ENCODE measurements around the gene USP35. TPM values are rescaled to one million over a fixed set of nuclear protein-coding genes. Genes with fewer than 3 reads are reported as not detected.

USP35 gene
- total RNA-seq, 1 donor, result 10.2 TPM

DNA sequence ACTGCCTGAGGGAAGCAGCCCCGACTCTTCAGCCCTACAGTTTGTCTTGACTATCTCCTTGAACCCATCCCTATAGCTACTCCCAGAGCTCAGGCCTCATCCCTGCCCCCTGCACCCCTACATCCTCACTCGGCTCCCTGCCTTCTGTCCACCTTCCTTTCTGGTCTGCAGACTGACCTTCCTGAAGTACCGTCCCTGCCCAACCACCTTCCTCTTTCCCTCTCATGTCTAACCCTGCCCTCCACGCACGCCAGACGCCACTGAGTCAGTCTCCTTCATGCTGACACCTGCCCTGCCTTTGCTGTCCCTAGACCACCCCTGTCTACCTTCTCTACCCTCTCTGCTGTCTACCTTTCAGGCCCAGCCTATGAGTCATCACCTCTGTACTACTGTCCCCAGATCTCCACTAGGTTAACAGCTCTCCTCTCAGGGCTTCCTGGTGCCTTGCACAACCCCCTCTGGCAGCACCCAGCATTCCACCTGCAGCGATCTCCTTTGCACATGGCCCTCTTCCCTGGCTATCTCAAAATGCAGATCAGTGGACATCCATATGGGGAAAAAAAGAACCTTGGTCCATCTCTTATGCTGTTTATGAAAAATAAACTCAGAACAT is 9.2 kb upstream of the USP35 start:
- no peak overlapping the region for H3K4me3 ChIP-seq (ENCODE audit: low read depth, low read length)
- DNase-seq (ENCODE audit: low read depth), result no peak
- TF ChIP-seq, protein P1, sequence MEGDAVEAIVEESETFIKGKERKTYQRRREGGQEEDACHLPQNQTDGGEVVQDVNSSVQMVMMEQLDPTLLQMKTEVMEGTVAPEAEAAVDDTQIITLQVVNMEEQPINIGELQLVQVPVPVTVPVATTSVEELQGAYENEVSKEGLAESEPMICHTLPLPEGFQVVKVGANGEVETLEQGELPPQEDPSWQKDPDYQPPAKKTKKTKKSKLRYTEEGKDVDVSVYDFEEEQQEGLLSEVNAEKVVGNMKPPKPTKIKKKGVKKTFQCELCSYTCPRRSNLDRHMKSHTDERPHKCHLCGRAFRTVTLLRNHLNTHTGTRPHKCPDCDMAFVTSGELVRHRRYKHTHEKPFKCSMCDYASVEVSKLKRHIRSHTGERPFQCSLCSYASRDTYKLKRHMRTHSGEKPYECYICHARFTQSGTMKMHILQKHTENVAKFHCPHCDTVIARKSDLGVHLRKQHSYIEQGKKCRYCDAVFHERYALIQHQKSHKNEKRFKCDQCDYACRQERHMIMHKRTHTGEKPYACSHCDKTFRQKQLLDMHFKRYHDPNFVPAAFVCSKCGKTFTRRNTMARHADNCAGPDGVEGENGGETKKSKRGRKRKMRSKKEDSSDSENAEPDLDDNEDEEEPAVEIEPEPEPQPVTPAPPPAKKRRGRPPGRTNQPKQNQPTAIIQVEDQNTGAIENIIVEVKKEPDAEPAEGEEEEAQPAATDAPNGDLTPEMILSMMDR (IDR thresholded peaks at IDR 0.05; ENCODE audit: insufficient read depth, low read length), result no peak

DNA sequence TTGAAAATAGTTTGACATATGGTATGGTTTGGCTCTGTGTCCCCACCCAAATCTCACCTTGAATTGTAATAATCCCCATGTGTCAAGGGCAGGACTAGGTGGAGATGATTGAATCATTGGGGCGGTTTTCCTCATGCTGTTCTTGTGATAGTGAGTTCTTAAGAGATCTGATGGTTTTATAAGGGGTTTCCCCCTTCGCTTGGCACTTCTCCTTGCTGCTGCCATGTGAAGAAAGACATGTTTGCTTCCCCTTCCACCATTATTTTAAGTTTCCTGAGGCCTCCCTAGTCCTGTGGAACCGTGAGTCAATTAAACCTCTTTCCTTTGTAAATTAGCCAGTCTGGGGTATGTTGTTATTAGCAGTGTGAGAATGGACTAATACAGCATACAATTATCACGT is 8.0 kb upstream of the USP35 start:
- TF ChIP-seq, protein P1 (IDR thresholded peaks at IDR 0.05; ENCODE audit: insufficient read depth, low read length), result no peak
- no peak for DNase-seq (ENCODE audit: low read depth)
- no peak overlapping the region for H3K4me3 ChIP-seq (ENCODE audit: low read depth, low read length)

DNA sequence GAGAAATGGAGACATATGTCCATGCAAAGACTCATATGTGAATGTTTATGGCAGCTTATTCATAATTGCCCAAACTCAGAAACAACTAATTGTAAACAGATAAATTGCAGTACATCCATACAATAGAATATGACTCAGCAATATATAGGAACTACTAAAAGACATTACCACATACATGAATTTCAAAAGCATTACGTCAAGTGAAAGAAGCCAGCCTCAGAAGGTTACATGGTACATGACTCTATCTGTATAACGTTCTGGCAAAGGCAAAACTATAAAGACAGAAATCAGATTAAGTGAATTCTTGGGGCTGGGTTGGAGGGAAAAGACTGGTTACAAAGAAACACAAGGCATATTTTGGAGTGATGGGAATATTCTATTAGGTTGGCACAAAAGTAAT is 7.5 kb upstream of the USP35 start:
- H3K4me3 ChIP-seq (ENCODE audit: low read depth, low read length), result no peak overlapping the region
- DNase-seq (ENCODE audit: low read depth), result no peak
- TF ChIP-seq, protein P1 (IDR thresholded peaks at IDR 0.05; ENCODE audit: insufficient read depth, low read length), result no peak

DNA sequence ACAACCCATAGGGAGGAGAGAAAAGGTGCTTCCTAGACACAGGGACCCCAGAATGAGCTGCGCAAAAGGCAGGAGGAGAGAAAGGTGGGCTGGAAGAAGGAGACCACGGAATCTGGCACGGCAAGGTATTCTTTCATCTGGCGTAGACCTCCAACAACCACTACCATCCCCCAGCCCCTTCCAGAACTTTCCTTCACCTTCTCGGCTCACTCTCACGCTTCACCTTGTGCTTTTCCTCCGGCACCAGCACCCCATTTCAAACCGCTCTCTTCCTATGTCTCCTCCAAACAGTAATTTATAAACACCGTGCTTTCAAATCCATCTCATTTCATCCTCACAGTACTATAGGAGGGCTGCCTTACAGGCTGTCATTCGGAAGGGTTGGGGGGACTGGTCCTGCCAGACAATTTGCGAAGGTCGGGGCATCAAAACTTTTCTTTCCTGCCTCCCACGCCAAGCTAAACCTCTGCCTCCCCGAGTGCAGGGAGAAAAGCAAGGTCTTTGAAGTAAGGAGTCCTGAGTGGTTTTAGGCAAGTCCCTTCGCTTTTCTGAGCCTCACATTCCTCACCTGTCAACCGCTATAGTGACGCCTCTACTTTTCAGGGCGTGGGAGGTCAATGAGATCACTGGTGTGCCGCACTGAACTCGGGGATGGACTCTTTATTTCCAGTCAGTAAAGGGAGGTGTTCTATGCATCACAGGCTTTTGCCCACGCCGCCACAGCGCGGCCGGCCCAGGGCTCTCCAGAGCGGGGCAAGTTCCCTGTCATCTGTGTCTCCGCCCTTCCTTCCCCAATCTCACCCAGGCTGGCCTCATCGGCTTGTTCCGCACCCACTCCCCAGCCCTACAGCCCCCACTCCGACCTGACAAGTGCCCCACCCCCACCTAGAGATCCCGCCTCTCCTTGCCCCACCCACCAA is 1.1 kb upstream of the USP35 start:
- H3K4me3 ChIP-seq (ENCODE audit: low read depth, low read length), result peak overlapping the region; percentile 92
- TF ChIP-seq, protein P1 (IDR thresholded peaks at IDR 0.05; ENCODE audit: insufficient read depth, low read length), result no peak
- no peak for DNase-seq (ENCODE audit: low read depth)

DNA sequence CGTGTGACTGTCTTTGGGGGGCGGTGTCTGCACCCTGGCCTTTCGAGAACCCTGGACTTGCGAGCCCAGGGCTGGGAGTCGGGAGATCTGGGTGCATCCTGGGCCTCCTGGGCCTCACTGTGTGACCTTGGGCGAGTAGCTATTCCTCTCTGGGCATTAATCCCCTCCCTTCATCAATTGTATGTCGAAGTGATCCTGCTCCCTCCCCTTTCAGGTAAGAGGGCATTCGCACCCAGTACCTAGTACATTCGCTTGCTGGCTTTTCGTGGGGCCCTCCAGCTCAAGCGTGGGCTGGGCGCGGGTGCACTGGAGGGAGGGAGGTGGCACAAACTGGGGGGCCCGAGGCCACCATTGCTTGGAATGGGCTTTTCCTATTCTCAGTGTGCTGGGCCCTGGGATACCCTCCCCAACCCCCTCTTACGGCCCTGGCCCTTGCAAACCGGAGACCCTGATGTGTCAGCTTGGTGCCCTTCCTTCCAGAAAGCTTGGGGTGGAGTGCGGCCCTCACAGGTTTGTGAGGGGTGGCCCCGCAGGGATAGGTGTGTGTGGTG is 530 bp downstream of the USP35 start:
- DNase-seq (ENCODE audit: low read depth), result no peak
- peak overlapping the region; percentile 92 for H3K4me3 ChIP-seq (ENCODE audit: low read depth, low read length)
- TF ChIP-seq, protein P1 (IDR thresholded peaks at IDR 0.05; ENCODE audit: insufficient read depth, low read length), result no peak

DNA sequence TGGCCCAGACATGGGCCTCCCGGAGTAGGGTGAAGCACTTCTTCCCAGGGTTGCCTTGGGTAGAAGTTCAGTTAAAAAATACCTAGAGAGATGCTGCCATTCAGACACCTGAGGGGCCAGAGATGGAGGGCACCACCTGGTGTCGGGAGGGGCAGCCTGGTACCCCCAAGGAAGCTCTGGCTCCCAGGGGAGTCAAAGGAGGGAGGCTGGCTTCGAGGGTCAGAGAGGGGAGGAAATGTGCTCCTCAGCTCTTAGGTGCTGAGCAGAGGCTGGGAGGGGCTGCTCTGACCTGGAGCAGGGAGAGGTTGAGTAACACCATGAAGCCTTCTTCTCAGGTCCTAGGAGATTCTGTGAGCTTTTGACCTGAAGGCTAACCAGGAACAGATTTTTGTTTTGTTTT is 1.1 kb downstream of the USP35 start:
- no peak for DNase-seq (ENCODE audit: low read depth)
- H3K4me3 ChIP-seq (ENCODE audit: low read depth, low read length), result peak overlapping the region; percentile 92

More for the DNA sequence above, 1.1 kb downstream of the USP35 start:
- TF ChIP-seq, protein P1 (IDR thresholded peaks at IDR 0.05; ENCODE audit: insufficient read depth, low read length), result no peak
